ENCODE results near the gene NAIP. TPM values are rescaled to one million over a fixed set of nuclear protein-coding genes. Genes with fewer than 3 reads are reported as not detected.
"Not testable (repeated sequence)": the region's sequence is repeated elsewhere in the genome, so short reads cannot be mapped to it uniquely, and the experiment has no call there.

NAIP gene
- total RNA-seq, 1 experiment from 2014 or later: 11.4 TPM

DNA sequence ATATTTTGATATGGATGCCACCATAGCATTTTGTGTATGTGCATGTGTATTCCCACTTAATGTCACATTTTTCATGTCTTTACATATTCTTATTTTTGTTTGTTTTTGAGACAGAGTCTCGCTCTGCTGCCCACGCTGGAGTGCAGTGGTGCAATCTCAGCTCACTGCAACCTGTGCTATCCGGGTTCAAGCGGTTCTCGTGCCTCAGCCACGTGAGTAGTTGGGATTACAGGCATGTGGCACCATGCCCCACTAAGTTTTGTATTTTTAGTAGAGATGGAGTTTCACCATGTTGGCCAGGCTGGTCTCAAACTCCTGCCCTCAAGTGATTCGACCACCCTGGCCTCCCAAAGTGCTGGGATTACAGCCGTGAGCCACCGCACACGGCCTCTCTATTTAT is 72.1 kb downstream of the NAIP start:
- H3K27ac Mint-ChIP-seq (ENCODE audit: unreplicated experiment); H3K4me1 Mint-ChIP-seq (ENCODE audit: low read depth, unreplicated experiment); H3K36me3 Mint-ChIP-seq (ENCODE audit: insufficient read depth, unreplicated experiment); intact Hi-C loops (cut with micrococcal nuclease; ENCODE audit: unreplicated experiment); H3K9me3 Mint-ChIP-seq (ENCODE audit: low read depth, unreplicated experiment); BruUV-seq (replicated peaks); CTCF ChIA-PET; H3K27me3 Mint-ChIP-seq (ENCODE audit: unreplicated experiment); DNase-seq; H3K4me3 Mint-ChIP-seq (ENCODE audit: low read depth, unreplicated experiment): not testable (repeated sequence)

DNA sequence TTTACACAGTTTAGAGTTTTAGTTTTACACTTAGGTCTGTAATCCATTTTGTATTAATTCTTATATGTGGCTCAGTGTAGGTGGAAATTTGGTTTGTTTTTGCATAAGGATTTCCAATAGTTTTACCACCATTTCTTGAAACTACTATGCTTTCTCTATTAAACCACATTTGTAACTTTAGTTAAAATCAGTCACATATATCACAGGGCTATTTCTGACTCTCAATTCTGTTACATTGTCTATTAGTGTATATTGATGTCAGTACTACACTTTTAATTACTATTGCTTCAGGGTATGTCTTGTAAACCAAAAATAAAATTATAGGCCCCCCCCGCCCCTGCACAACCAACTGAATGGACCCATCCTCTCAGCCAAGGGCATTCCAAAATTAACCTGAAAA is 92.6 kb downstream of the NAIP start:
- H3K4me3 Mint-ChIP-seq (ENCODE audit: low read depth, unreplicated experiment); CTCF ChIA-PET; H3K4me1 Mint-ChIP-seq (ENCODE audit: low read depth, unreplicated experiment); H3K27ac Mint-ChIP-seq (ENCODE audit: unreplicated experiment); BruUV-seq (replicated peaks); H3K27me3 Mint-ChIP-seq (ENCODE audit: unreplicated experiment); H3K36me3 Mint-ChIP-seq (ENCODE audit: insufficient read depth, unreplicated experiment); intact Hi-C loops (cut with micrococcal nuclease; ENCODE audit: unreplicated experiment); DNase-seq; H3K9me3 Mint-ChIP-seq (ENCODE audit: low read depth, unreplicated experiment): not testable (repeated sequence)

DNA sequence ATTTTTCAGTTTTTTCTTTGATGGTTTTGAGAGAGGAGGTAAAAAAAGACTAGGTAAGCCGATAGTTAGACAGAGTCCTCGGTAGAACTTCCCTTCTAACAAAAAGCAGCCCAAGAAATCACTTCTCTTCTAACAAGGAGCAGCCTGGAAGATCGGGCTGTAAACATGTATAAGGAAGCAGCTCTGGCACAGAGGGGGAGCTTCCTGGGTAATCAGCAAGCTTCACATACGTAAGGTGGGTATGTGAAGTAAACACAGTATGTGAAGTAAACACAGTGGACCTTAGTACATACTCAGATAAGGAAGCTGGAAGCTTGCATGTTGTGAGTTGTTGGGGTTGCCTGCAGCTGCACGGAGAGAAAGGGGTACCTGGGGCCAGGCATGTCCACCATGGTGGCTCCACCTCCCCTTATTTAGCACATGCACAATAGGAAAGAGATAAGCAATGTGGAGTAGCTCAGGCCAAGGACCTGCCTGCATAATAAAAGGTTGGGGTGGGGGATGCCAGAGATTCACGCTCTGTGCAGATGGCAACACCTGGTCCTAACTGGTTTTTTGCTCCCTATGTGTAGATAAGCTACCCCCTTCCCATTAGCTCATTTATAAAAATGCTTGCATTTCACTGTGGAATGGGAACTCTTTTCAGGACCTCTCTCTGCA is 93.3 kb downstream of the NAIP start:
- intact Hi-C loops (cut with micrococcal nuclease; ENCODE audit: unreplicated experiment); CTCF ChIA-PET; H3K4me3 Mint-ChIP-seq (ENCODE audit: low read depth, unreplicated experiment); H3K36me3 Mint-ChIP-seq (ENCODE audit: insufficient read depth, unreplicated experiment); H3K27me3 Mint-ChIP-seq (ENCODE audit: unreplicated experiment); BruUV-seq (replicated peaks); H3K27ac Mint-ChIP-seq (ENCODE audit: unreplicated experiment); H3K4me1 Mint-ChIP-seq (ENCODE audit: low read depth, unreplicated experiment); H3K9me3 Mint-ChIP-seq (ENCODE audit: low read depth, unreplicated experiment); DNase-seq: not testable (repeated sequence)

DNA sequence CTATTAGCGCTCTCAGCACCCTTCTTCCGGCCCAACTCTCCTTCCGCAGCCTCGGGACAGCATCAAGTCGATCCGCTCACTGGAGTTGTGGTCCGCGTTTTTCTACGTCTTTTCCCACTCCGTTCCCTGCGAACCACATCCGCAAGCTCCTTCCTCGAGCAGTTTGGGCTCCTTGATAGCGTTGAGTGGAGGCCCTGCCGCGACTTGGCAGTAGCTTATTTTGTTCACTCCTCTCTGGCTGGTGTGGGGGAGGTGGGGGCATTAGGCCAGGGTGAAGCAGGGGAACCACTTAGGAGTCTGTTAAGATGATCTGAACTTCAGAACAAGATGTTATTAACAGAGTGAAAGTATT is 100.0 kb downstream of the NAIP start:
- intact Hi-C loops (cut with micrococcal nuclease; ENCODE audit: unreplicated experiment); H3K27me3 Mint-ChIP-seq (ENCODE audit: unreplicated experiment); H3K9me3 Mint-ChIP-seq (ENCODE audit: low read depth, unreplicated experiment); DNase-seq; BruUV-seq (replicated peaks); H3K27ac Mint-ChIP-seq (ENCODE audit: unreplicated experiment); CTCF ChIA-PET; H3K4me3 Mint-ChIP-seq (ENCODE audit: low read depth, unreplicated experiment); H3K36me3 Mint-ChIP-seq (ENCODE audit: insufficient read depth, unreplicated experiment); H3K4me1 Mint-ChIP-seq (ENCODE audit: low read depth, unreplicated experiment): not testable (repeated sequence)

Other genes with a start within 250 kb of the NAIP start
- gene SERF1A, start 124.7 kb downstream of the NAIP start, total RNA-seq (2022): 2.0 and 5.3 TPM in 2 replicates
- 48.3 and 63.0 TPM in 2 replicates for gene SMN1, start 100.3 kb downstream of the NAIP start, total RNA-seq (2022)
- gene GTF2H2, start 42.3 kb upstream of the NAIP start, total RNA-seq (2022): 21.9 and 23.2 TPM in 2 replicates

All from Calu3 (cell line).